SH-SY5Y (cell line): ENCODE data around the gene CENPC.

Experiments
- GATA2 ChIP-seq: IDR thresholded peaks from 2 replicates; pipeline ENCODE4 v1.6.1; 2011; ENCODE audit warnings: mild to moderate bottlenecking, low read depth, low read length
- GATA3 ChIP-seq: IDR thresholded peaks from 2 replicates; pipeline ENCODE4 v1.6.1; 2011; ENCODE audit warnings: low read depth, mild to moderate bottlenecking, low read length, moderate library complexity

- TF ChIP-seq GATA3 (no peak), GATA2 (no peak)
These were observed at the start of gene CENPC for GRCh38 chr4:67545199-67546003.
